SK-N-MC (cell line): Measurements from ENCODE around the gene OR5AK2.

ENCODE experiments used
- EZH2 ChIP-seq: fragments of 200-600 bp; sonication (generic); IDR thresholded peaks from one replicate; pipeline ENCODE4 v1.6.1; 2017; ENCODE audit warnings: antibody characterized with exemption
- POLR2AphosphoS5 ChIP-seq: IDR thresholded peaks from 2 replicates; pipeline ENCODE4 v1.6.1; 2012; ENCODE audit warnings: mild to moderate bottlenecking, low read depth, low read length, borderline replicate concordance

DNA sequence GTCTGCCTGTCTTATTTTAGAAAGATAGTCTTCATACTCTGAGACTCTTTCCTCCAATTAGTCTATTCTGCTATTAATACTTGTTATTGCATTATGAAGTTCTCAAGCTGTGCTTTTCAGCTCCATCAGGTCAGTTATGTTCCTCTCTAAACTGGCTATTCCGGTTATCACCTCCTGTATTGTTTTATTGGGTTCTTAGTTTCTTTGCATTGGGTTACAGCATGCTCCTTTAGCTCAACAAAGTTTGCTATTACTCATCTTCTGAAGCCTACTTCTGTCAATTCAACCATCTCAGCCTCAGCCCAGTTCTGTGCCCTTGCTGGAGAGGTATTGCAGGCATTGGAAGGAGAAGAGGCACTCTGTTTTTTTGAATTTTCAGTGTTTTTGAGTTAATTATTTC is 21.0 kb upstream of the OR5AK2 start:
- TF ChIP-seq EZH2 (no peak), POLR2AphosphoS5 (no peak)
